Endothelial cell of umbilical vein (primary cell): Measurements from ENCODE around the gene NXPE3.

Experiments
- EZH2 ChIP-seq: IDR thresholded peaks from 2 replicates; pipeline ENCODE4 v1.6.1; 2012; ENCODE audit warnings: borderline replicate concordance, low read depth, mild to moderate bottlenecking, moderate library complexity, low read length, inconsistent platforms; ENCODE audit not compliant: severe bottlenecking
- TF ChIP-seq, protein P1 (sequence below), 2 donors: IDR thresholded peaks; 1 replicate in 1 of 2; 2 replicates in 1 of 2; pipeline ENCODE4 v1.5.1; 2011; ENCODE audit warnings: low read length in 2 of 2, mild to moderate bottlenecking in 2 of 2, moderate library complexity in 2 of 2, control low read depth in 1 of 2, inconsistent platforms in 1 of 2, low read depth in 1 of 2; ENCODE audit not compliant: insufficient read depth in 1 of 2; ENCODE audit errors: extremely low read depth in 1 of 2

DNA sequence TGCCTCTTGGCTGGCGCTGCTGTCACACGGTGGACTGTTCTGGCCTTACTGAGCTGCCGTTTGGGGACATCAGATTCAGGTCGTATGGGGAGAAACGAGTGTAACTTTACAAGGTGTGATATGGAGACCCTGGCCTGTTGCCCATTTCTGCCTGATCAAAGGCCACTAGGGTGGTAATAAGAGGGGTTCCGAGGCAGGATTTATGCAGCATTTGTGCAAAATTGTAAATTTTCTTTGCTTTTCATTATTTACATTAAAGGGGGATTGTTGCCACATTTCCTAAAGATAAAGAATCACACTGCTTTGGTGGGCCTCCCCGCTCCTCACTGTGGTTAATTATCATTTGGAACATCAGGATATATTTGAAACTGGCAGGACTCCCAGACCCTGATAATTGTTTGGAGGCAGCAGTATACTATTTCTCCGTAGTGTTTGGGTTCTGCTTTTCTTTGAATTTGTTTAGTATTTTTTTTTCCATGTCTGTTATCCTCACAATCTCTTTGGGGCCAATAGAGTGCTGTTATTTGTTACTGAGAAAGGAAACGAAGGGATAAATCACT, 891 bp downstream of the NXPE3 start:
- TF ChIP-seq, protein P1, sequence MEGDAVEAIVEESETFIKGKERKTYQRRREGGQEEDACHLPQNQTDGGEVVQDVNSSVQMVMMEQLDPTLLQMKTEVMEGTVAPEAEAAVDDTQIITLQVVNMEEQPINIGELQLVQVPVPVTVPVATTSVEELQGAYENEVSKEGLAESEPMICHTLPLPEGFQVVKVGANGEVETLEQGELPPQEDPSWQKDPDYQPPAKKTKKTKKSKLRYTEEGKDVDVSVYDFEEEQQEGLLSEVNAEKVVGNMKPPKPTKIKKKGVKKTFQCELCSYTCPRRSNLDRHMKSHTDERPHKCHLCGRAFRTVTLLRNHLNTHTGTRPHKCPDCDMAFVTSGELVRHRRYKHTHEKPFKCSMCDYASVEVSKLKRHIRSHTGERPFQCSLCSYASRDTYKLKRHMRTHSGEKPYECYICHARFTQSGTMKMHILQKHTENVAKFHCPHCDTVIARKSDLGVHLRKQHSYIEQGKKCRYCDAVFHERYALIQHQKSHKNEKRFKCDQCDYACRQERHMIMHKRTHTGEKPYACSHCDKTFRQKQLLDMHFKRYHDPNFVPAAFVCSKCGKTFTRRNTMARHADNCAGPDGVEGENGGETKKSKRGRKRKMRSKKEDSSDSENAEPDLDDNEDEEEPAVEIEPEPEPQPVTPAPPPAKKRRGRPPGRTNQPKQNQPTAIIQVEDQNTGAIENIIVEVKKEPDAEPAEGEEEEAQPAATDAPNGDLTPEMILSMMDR (IDR thresholded peaks at IDR 0.05; ENCODE audit: extremely low read depth in 1 of 2, insufficient read depth in 1 of 2, low read depth in 1 of 2, low read length in 2 of 2) = no peak
- TF ChIP-seq EZH2 = no peak
